Retinal pigment epithelial cell (primary cell): Measurements from ENCODE around the gene INSYN1.

Source experiments
- DNase-seq: peaks from one replicate; pipeline ENCODE4 v3.0.0-alpha.2; 2010; ENCODE audit warnings: low read depth
- H3K4me3 ChIP-seq: 2 replicates; pipeline ENCODE4 v1.5.1; 2011; ENCODE audit warnings: mild to moderate bottlenecking, low read length, control low read depth, moderate library complexity
- TF ChIP-seq, protein P1 (sequence below): conservative IDR thresholded peaks from 2 replicates; pipeline ENCODE4 v1.5.1; 2011; ENCODE audit warnings: low read depth, low read length, control low read depth, inconsistent platforms

The INSYN1 gene

DNA sequence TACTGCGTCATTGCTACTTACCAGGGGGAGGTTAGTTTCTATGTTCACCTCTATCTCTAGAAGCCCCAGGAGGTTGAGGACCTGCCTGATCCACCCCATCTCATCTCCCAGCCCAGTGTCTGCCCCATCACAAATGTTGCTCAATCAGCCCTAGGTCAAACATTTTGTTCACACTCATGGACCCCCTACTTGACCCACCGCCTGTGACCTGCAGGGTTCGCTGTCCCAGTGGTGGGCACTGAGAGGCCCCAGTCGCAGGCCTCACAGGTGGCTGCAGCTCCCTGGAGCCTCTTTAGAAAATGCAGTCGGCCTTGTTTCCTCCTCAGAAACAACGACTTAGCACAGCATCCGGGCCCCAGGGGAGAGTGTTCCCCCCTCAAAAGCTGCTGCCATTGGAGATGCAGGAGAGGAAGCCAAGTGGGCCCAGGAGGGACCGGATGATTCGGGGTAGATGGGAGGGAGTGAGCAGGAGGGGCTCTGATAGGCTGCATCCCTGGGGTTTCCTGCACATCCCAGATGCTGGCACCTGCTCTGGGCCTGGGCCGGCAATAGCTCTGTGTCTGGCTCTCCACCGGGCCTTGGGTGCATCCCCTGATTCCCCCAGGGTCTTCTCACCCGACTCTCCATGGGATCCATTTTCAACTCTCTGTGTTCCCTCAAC, 18.4 kb upstream of the INSYN1 start:
- TF ChIP-seq, protein P1, sequence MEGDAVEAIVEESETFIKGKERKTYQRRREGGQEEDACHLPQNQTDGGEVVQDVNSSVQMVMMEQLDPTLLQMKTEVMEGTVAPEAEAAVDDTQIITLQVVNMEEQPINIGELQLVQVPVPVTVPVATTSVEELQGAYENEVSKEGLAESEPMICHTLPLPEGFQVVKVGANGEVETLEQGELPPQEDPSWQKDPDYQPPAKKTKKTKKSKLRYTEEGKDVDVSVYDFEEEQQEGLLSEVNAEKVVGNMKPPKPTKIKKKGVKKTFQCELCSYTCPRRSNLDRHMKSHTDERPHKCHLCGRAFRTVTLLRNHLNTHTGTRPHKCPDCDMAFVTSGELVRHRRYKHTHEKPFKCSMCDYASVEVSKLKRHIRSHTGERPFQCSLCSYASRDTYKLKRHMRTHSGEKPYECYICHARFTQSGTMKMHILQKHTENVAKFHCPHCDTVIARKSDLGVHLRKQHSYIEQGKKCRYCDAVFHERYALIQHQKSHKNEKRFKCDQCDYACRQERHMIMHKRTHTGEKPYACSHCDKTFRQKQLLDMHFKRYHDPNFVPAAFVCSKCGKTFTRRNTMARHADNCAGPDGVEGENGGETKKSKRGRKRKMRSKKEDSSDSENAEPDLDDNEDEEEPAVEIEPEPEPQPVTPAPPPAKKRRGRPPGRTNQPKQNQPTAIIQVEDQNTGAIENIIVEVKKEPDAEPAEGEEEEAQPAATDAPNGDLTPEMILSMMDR = no peak
- DNase-seq = no peak
- H3K4me3 ChIP-seq = no peak overlapping the region

DNA sequence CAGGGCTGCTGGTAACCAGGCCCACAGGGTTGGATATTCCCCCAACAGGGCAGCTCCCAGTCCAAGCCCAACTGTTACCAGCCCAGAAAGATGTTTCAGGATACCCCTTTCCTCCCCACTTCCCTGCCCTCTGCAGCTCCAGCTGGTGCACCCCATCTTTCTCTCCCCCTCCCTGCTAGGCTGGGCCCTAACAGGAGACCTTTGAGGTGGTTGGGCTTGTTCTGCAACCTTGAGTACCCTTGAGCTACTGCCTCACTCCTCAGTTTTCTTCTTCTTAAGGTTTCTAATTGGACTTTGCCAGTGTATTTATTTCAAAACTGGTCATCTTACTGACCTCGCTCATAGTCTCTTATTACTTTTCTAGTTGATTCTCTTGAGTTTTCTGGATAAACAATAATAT, 16.9 kb upstream of the INSYN1 start:
- DNase-seq = no peak
- TF ChIP-seq, protein P1 = no peak
- no peak overlapping the region for H3K4me3 ChIP-seq

DNA sequence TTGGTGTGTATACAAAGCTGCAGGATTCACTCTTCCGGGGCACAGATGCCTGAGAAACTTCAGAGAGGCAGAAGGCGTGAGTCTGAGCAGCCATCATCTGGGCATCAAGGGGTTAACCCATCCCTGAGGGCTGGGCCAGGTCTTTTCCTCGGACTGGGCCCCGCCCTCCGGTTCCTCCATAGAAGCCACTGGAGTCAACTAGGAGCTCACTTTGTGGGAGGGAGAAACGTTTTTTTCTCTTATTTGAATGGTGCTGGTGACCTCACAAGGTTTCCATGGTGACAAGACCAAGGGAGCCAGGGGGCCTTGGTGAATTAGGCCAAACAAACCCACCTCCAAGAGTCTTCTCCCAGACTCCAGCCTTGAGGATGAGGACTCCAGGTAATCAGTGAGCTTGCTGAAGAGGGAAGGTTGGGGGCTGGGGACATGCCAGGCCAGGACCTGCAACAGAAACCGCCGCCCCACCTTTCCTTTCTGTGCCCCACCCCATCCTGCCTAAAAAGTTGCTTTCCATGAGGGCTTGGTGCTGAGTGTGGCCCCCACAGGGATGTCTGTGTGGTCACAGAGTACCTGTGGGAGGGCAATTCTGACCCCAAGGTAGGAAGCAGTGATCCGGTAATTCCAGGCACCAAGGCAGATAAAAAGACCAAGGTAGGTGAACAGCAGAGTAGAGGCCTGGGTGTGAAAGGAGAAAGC, 14.8 kb upstream of the INSYN1 start:
- DNase-seq = no peak
- TF ChIP-seq, protein P1 = no peak

DNA sequence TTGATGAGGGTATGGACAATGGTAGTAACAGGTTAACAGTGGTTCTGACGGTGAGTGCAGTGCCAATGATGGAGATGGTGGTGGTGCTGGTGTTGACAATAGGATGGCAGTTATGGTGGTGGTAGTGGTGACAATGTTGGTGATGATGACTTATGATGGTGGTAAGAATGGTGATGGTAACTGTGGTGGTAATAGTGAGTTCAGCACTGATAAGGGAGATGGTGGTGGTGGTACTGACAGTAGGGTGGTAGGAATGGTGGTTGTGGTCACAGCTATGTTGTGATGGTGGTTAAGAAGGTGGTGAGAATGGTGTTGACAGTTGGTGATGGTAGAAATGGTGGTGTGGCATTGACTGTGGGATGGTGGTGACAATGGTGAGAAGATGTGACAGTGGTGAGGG, 13.4 kb upstream of the INSYN1 start:
- H3K4me3 ChIP-seq = no peak overlapping the region
- DNase-seq = no peak
- TF ChIP-seq, protein P1 = no peak

More for the DNA sequence above, 14.8 kb upstream of the INSYN1 start:
- no peak overlapping the region for H3K4me3 ChIP-seq

DNA sequence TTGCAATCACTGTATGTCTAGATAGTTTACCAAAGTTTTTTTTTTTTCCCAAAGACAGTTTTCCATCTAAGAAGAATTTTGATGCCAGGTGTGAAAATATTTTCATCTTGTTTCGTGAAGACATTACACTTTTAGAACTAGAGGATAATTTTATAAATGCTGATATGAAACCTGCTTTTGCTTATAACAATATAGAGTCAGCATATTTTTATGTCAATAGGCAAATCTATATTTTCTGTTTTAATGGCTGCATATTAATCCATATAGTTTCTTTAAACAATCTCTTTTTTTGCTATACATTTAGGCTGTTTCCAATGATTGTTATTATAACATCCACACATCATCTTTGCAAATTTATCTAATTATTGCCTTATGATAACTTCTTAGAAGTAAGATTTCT, 12.6 kb upstream of the INSYN1 start:
- H3K4me3 ChIP-seq = no peak overlapping the region
- no peak for DNase-seq
- TF ChIP-seq, protein P1 = no peak

DNA sequence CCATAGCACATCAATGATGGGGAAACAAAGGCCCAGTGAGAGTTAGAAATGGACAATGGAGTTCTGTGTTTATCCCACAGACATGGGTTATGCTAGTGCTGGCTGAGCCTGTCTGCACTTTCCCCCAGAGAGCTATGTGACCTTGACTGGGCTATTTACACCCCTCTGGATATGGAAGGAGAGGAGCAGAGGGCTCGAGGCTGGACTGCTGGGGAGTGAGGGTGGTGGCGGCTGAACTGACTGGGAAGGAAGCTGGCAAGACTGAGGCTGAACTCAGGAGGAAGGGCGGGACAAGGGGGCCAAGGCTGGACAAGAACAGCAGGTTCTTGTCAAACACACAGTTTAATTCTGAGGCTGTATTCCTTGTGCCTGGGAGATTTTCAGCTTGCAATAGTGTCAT, 10.8 kb upstream of the INSYN1 start:
- DNase-seq = no peak
- TF ChIP-seq, protein P1 = no peak
- H3K4me3 ChIP-seq = no peak overlapping the region
